Muscle of back (tissue), 11 donors: ENCODE measurements around the gene MRTFB. TPM values are rescaled to one million over a fixed set of nuclear protein-coding genes. Genes with fewer than 3 reads are reported as not detected.

Source experiments
- DNase-seq, 3 donors: peaks; one replicate each; pipeline versions ENCODE4 v3.0.0 to v3.0.0-alpha.2; 2013
- polyA plus RNA-seq, 10 donors: library from polyadenylated mRNA; unstranded; fragments of 120-200 nt; gene quantifications; one replicate each; pipeline ENCODE4 v1.2.1, GENCODE V29; 2013; ENCODE audit not compliant: insufficient read length in 10 of 10

Gene MRTFB
- polyA plus RNA-seq, 10 donors = 15.1 to 24.3 (median 21.1) TPM

DNA sequence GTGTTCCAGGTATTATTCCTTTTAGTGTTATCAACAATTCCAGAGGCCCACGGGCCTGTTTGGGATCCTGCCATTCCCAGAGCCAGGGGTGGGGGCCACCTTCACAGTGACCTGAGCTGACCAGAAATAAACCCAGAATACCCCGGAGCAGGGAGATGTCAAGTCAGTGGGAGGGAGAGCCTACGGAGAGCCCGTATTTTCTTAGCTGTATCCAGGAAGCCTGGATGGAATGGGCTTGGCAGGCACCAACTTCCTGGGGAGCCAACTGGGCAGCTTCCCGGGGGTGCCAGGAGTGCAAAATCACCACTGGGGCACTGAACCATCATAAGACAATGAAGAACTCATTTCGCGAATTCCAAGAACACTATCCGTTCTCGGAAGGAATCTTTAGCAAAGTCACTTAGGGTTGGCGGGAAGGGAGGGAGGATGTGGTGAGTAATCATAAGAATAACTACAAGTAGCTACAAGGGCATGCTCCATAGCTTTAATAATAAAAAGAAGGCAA lies 13.2 kb upstream of the MRTFB start:
- no peak for DNase-seq

DNA sequence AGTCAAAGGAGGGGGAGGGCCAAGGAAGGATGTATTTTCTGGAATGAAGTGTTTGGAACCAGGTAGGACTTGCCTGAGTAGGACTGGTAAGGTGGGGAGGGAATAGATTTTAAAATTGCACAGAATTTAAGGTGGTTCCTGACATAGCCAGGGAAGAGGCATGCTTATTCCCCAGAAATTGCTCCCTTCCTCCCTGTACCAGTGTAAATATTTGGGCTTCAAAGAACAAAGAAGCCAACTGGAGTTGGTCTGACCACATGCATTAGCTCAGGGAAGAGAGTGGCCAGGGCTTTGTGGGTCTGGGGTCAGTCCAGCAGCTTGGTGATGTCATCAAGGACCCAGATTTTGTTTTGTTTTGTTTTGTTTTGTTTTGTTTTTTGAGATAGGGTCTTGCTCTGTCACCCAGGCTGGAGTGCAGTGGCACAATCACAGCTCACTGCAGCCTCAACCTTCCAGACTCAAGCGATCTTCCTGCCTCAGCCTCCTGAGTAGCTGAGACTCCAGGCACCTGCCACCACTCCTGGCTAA lies 9.3 kb upstream of the MRTFB start:
- DNase-seq = no peak

DNA sequence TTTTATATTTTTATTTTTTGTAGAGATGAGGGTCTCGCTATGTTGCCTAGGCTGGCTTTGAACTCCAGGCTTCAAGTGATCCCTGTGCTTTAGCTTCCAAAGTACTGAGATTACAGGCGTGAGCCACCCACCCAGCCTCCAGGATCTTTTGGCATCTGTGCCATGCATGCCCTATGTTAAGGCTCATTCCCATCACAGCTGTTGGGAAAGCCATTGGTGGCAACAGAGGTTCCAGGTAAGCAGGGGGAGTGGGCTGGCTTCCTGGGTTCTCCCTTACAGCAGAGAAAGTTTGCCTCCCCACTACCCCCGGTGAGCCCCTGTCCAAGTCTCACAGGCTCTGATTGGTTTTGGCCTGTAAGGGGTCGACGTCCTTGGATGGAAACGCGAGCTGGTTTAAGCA lies 8.9 kb upstream of the MRTFB start:
- no peak for DNase-seq

DNA sequence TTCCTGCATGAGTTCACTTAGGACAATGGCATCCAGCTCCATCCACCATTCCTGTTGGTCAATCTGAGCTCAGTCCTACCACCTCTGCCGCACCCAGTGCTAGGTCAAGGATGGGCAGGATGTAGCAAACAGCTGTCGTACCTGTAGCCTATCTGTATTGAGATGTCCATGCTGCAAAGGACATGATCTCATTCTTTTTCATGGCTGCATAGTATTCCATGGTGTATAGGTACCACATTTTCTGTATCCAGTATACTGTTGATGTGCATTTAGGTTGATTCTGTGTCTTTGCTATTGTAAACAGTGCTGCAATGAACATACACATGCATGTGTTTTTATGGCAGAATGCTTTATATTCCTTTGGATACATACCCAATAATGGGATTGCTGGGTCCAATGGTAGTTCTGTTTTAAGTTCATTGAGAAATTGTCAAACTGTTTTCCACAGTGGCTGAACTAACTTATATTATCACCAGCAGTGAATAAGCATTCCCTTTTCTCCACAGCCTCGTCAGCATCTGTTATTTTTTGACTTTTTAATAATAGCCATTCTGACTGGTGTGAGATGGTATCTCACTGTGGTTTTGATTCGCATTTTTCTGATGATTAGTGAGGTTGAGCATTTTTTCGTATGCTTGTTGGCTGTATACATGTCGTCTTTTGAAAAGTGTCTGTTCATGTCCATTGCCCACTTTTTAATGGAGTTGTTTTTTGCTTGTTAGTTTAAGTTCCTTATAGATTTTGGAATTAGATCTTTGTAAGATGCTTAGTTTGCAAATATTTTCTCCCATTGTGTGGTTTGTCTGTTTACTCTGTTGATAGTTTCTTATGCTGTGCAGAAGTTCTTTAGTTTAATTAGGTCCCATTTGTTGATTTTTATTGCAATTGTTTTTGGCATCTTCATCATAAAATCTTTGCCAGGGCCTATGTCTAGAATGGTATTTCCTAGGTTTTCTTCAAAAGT lies 7.2 kb upstream of the MRTFB start:
- no peak for DNase-seq

DNA sequence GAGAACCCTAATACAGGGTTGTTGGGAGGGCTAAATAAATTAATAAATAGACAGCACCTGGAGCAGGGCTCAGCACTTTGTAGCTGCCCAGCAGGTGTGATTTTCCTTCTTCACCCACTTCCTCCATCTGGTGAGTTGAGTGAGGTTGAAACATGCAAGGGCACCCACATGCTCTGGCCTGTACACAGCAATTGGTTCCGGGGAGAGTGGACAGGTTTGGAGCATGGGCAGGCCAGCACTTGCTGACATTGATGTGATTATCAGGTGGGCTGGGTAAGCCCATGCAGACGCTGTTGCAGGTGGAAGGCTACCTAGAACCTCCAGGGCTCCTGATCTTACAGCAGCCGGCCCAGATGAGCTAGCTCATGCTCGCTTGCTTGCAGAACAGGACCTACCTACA lies 1.3 kb upstream of the MRTFB start:
- no peak for DNase-seq

DNA sequence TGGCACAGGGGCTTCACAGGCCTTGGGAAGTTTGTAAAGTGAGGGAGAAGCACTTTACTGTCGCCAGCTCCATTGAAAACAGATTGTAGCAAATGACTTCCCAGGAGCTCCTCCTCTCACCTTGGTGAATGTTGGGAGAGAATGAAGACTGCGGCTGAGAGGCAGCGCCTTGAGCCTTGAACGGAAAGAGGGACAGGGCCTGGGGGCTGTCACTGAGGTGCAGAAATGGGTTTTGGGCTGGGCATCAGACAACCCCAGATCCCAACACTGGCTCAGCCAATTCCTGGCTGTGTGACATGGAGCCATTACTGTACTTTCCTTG lies 603 bp upstream of the MRTFB start:
- DNase-seq = no peak

DNA sequence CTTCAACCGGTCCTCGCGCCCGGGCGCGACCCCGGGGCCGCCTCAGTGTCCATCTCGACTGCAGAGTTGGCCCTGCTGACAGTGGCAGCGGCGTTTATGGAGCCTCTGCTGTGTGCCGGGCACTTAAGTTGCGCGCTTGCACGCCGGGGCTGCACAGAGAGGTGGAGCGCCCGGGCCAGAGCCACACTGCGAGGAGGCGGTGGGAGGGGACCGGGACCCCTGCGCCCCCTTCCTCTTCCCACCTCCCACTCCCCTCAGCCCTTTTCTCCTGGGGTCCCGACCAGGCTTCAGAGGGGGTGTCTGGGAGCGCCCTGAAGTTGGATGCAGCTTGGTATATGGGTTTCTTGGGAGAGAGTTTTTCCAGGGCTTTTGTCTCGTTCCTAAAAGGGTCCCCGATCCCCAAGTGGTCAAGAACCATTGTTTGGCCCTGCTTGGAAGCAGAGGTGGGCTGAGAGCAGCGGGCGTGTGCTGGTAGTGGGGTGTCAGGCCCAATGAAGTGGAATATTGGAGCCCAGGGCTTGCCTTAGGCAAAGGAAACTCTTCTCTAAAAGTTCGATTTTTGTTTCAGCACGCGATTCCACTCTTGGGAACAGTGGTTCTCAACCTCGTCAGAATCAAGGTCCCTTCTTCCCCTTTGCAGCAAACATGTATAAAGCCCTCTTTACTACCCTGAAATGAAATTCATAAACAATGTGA lies 605 bp downstream of the MRTFB start:
- peak in 1 of 3 donors; percentile 7 for DNase-seq

DNA sequence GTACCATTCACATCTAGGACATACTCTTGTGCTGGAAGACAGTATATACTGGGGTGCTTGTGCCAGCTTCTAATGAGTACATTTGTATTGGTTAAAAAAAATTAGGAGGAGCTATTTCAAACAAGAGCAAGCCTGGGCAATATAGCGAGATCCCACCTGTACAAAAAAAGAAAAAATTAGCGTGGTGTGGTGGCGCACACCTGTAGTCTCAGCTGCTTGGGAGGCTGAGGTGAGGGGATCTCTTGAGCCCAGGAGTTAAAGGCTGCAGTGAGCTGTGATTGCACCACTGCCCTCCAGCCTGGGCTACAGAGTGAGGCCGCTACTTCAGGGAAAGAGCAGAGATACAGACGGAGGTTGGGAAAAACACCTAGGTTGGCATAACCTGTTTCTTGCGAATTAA lies 1.2 kb downstream of the MRTFB start:
- DNase-seq = no peak

DNA sequence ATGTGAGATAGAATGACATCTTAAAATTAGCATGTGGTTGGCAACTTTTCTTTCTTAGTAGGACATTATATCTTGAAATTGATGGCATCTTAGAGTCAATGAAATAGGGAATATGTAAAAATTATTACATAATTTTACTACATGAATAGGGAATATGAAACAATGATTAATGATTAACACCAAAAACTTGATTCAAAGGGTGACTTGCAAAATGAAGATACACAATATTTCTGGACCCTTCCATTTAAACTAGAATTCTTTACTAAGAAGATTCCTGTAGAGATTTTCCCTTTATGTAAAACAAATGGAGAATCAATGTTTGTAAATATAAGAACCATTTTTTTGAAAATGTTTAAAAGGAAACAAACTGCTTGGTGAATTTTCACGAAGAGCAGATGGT lies 3.4 kb downstream of the MRTFB start:
- DNase-seq = no peak

DNA sequence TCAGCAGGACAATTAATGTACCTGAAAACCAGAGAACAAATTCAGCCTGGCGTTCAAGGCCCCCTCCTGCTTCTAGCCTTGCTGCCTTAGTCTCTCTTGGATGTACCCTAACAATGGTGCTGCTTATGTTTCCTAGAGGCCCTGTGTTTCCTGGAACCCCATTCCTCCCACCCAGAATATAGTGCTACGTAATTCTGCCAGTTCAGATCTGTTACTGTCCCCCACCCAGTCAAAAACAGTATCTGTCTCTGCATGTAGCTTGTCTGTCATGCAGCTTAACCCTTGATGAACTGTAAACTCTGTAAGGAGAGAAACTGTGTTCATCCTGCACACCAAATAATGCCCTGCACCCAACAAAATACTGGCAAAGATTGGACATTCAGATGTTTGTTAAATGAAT lies 6.8 kb downstream of the MRTFB start:
- no peak for DNase-seq

DNA sequence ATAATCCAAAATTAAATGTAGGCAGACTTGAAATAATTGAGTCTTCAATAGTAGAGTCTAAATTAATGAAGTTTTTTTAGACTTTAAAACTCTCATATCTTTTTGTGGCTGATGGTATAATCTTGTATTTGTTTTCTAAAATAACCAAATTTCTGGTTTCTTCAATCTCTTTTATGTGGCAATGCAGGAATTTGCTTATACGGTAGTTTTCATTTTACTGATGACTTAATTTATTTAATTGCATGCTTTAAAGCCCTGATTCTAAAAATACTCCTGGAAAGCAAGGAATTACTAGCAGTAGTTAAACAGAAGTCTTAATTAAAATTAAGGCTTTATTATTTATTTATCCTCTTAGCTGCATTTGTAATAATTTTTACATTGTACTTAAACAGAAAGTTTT lies 15.4 kb downstream of the MRTFB start:
- DNase-seq = no peak

DNA sequence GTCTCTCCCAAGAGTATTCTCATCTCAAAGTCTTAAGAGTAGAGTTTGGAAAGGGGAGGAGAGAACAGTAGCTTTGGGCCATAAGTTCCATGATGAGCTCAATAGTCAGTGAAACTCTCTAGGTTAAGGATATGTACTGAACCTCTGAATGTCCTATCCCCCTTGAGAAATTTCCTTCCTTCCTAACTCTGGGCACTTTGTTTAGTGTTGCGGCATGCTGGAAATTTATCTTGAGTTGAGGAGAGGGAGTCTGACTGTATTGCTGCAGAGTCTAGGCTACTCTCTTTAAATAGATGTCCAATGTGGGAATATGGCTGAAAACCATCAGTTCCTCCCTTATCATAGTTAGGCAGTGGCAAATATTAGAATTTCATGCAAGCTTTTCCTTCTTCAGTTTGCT lies 16.1 kb downstream of the MRTFB start:
- no peak for DNase-seq

DNA sequence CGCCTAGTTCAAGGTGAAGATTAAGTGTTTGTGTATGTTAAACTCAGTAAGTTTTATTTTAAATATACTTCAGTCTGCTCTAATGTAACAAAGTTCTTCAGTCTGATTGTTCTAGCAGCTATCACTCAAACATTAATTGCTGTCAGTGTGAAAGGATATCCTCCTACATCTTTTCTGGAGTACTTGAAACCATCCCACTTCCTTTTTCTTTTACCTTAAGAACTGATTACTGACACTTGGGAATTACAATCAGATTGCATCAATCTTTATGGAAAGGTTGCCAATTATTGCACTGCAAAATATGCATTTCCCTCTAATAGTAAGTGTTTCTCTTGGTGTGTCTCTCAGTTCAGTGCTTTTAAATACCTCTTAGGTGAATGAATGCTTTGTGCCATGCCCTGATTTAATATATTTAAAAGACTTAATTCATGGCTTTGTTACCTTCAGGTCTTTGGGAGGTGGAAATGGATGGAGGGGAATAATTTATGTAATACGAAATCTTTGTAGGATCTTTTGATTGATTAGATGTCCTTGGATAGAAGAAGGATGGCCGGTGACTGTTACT lies 16.6 kb downstream of the MRTFB start:
- DNase-seq = no peak

DNA sequence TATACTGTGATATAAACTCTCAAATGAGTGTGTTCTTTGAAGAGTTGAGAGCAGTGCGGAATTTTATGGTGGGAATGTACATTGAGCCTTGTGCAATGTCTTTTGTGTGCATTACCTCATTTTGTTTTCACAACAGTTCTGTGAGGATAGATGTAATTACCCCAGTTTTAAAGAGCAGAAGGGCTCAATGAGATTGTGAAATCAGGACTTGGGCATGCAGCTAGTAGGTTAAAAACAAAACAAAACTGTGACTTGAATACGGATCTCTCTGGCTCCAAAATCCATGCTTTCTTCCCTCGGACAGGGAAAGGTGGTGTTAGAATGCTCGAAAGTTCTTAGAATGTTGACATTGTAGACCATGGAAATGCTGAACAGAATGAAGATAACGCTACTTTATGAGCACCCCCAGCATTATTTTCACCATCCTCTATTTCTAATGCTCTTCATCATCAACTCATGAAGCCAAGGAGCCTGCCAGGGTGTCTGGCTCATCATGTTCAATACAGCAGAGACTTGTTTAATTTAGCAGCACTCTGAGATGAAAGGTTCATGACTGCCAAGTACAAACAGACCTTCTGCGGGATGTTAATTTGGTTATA lies 17.1 kb downstream of the MRTFB start:
- DNase-seq = no peak

DNA sequence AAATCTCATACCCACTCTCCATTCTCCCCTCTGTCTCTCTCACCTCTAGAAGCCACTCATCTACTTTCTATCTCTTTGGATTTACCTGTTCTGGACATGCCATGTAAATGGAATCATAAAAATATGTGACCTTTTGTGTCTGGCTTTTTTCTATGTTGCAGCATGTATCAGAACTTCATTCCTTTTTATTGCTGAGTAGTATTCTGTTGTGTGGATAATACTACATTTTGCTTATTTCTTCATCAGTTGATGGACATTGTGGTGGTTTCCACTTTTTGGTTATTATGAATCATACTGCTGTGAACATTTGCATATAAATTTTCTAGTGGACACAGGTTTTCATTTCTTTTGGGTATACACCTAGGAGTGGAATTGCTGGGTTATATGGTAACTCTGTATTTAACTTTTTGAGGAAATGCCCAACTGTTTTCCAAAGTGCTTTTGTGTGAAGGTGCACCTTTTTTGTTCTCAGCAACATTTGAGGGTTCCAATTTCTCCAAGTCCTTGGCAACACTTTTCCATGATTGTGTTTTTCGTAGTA lies 18.2 kb downstream of the MRTFB start:
- no peak for DNase-seq

DNA sequence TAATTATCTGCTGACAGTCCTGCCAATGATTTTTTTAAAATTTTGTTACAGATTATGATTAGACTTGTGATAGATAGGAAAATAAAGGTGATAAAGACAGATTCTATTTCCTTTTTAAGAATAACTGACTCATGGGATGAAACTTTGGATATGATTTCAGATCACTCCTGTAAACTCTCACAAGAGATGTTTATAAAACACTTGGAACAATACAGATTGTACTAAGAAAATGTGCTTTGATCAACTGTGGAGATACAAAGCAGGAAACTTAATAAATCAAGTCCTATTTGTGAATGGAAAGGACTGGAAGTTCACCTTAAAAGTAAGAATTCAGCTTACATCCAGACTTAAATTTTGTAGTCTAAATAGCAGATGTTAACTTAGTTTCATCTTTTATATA lies 21.4 kb downstream of the MRTFB start:
- no peak for DNase-seq

DNA sequence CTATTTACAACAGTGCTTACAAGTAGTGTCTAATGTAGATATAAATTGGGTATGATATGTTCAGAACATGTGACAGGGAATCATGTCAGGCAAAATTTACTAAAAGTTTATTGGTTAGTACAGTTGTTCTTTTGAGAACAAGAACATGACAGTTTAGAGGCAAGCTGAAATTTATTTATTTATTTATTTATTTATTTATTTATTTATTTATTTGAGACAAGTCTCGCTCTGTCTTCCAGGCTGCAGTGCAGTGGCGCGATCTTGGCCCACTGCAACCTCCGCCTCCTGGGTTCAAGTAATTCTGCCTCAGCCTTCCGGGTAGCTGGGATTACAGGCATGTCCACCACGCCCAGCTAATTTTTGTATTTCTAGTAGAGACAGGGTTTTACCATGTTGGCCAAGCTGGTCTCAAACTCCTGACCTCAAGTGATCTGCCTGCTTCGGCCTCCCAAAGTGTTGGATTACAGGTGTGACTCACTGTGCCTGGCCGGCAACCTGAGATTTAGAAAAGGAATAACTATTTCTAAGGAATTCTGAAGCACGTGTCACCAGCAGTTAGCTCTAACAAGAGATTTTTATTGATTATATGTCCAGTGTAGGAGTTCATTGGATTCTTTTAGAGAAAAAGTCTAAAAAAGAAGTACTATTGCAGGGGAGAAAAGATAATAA lies 24.9 kb downstream of the MRTFB start:
- DNase-seq = no peak

DNA sequence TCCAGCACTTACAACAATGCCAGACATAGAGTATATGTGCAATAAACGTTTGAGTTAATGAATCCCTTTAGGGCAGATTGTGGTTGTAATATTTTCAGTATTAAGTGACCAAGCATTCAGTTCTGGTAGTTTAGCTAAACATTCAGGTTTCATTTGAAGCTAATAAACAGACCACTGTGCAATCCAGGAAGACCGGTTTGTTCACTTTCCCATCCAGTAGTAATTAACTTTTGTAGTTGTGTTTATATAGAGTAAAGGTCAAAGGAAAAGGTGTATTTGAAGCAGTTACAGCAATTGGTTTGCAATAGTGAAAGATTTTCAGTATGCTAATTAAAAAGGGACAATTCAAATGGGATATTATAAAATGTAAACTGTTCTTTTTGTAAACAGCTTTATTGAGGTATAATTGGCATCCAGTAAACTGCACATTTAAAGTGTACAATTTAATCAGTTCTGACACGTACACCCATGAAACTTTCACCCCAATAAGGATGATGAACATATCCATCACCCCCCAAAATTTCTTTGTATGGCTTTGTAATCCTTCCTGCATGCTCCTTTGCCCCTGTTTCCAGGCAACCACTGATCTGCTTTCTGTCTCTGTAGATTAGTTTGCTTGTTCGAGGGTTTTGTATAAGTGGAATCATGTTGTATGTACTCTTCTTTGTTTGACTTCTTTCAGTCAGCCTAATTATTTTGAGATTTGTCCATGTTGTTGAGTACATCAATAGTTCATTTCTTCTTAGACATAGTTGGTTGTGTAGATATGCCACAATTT lies 26.3 kb downstream of the MRTFB start:
- no peak for DNase-seq

DNA sequence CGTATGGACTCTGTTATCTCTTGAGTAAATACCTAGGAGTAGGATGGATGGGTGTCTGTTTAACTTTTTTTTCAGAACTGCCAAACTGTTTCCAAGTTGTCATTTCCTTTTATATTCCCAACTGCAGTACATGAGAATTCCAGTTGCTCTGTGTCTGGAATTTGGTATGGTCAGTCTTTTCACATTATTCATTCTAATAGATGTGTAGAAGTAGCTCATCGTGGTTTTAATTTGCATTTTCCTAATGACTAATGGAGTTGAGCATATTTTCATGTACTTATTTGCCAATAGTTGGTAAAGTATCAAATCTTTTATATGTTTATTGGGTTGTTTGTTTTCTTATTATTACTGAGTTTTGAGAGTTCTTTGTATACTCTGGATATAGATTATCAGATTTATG lies 27.0 kb downstream of the MRTFB start:
- no peak for DNase-seq

DNA sequence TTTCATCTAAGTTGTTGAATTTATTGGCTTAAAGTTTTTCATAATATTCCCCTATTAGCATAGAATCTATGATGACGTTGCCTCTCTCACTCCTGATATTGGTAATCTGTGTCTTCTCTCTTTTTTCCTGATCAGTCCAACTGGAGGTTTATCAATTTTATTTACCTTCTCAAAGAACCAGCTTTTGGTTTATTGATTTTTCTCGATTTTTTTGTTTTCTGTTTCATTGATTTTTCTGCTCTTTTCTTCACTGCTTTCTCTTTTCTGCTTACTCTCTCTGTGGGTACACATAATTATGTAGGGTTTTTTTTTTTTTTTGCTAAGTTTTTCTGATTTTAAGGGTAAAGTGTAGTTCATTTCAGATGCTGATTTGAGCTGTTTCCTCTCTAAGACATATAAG lies 29.7 kb downstream of the MRTFB start:
- DNase-seq = no peak

DNA sequence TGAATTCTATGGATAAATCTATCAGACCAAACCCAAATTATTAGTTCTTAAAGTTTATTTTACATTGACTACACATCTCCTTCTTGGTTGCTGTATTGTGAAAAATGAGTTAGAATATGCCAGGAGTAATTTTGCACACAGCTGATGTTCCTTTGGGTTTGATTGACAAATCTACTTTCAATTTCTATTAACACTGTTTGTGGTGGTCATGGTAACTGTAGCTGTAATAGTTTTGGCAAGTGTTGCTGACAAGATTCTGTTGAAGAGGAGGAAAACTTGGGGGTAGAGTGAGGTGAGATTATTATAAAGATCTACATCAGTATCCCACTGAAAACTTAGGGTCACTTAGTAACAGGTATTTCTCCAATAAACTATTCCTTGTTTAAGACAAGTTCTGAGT lies 30.3 kb downstream of the MRTFB start:
- no peak for DNase-seq
